HTR-8/SVneo (cell line): Measurements from ENCODE around the gene UACA.

ENCODE experiments used
- DNase-seq: peaks from one replicate; pipeline ENCODE4 v3.0.0; 2011; ENCODE audit warnings: low spot score, mixed read lengths; ENCODE audit not compliant: insufficient read length
- FAIRE-seq: peaks from 2 replicates; lab custom pipeline; 2011; peaks lifted over from hg19 to GRCh38; lab: Jason Lieb, UNC

The UACA gene

DNA sequence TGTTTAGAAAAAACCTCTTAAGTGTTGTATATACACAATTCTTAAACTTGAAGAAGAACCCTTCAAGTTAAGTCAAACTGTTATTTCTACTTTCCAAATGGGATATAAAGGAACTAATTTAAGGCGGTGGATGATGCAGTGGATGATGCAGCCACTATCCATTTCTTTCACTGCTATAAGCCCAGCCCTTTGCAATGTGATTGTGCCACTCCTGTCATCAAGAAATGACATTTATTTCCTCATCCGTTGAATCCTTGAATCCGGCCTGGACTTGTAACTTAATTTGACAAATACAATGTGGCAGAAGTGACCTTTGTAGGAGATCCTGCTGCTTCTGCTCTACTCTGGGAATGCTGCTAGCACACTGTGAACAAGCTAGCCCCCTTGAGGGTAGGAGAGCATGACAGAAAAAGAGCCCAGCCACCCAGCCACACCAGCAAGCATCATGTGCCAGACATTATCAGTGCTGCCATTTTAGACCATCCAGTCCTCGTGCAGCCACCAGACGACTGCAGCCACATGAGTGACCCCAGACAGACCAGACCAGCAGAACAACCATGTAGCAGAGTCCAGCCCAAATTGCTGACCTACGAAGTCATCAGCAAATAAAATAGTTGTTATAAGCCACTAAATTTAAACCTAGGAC lies 47.4 kb downstream of the UACA start:
- FAIRE-seq = peak; percentile 68
- no peak for DNase-seq

DNA sequence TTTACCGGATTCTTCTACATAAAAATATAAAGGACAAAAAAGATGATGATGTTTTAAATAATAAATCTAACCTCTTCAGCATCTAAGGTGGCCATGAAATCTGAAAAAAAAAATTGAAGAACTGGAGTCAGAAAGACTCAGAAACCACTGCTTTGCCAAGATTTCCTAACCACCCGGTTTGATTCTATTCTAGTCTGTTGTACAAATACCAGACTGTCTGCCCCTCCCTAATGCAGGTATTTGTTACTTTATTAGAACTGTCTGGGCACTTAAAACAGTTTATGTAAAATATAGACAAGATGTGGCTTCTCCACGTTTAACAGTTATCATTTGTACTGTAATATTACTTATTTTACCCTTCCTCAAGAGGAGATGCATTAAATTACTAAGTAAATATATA lies 48.8 kb downstream of the UACA start:
- FAIRE-seq (no peak), DNase-seq (no peak)

DNA sequence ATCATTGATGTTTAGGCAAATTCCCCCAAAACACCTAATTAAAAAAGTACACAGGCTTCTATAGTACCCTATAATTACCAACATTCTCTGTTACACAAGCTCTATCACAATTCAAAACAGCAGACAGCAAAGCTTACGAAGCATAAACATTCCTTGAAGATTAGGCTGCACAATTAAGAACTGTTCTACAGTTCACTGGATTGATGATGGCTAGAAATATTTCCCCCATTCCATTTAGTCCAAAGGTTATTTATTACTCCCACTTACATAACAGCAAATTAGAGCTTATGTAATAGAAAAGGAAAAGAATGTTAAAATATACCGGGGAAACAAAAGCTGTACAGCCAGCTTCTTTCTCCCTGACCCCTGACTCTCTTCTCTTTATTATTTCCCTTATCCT lies 49.3 kb downstream of the UACA start:
- DNase-seq = no peak
- FAIRE-seq = peak; percentile 59

DNA sequence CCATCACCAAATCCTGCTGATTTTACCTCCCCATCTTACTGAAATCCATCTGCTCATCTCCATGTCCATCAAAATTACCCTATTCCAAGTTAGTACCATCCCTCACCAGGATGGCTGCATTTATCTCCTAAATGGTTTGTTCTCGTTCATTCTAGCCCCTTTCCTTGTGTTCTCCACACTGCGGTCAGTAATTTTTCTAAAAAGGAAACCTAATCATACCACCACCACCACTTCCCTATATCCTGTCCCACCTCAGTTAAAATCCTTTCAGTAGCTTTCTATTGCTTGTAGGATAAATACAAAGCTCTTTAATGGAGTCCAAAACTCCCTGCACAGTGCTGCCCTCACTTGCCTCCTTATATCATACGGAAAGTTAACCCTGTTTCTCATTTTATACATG lies 51.1 kb downstream of the UACA start:
- FAIRE-seq (no peak), DNase-seq (no peak)

DNA sequence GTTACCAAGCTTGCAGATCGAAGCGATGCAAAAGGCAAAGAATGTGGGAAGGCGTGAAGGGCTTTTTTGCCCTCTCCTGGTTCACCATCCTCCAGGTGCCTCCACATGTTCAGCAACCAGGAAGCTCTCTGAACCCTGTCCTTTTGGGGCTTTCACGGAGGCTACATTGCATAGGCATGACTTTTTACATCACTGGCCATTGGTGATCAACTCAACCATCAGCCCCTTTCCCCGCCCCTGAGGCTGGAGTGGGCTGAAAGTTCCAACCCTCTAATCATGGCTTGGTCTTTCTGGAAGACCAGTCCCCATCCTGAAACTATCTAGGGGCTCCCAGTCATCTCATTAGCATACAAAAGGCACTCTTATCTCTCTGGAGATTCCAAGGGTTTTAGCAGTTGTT lies 52.6 kb downstream of the UACA start:
- FAIRE-seq (no peak), DNase-seq (no peak)

DNA sequence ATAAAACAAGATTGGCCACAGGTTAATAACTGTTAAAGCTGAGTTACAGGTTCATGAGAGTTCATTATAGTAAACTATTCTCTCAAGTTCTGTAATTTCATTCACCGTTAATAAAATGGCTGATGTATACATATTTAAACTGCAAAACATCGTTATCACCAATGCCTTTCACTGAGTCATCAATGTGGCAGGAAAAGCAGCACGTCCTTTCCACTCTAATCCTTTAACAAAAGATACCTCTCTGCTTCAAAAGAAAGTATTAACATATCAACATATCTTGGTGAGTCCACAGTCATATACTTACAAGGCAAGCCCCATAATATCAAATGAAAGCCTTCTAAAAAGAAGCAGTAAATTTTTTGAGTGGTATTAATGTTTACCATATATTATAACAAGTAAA lies 54.5 kb downstream of the UACA start:
- no peak for DNase-seq
- no peak for FAIRE-seq

DNA sequence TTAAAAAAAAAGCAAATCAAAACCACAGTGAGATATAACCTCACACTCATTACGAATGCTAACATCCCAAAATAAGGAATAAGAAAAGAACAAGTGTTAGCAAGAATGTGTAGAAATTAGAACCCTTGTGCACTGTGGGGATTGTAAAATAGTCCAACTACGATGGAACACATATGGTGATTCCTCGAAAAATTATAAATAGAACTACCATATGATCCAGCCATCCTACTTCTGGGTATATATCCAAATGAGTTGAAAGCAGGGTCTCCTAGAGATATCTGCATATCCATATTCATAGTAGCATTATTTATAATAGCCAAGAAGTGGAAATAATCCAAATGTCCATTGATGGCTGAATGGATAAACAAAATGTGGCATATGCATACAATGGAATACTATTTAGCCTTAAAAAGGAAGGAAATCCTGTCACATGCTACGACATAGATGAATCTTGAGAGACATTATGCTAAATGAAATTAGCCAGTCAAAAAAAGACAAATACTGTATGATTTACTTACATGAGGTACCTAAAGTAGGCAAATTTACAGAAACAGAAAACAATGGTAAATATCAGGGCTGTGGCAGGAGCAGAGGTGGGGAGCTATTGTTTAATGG lies 55.6 kb downstream of the UACA start:
- FAIRE-seq = no peak
- DNase-seq = no peak

DNA sequence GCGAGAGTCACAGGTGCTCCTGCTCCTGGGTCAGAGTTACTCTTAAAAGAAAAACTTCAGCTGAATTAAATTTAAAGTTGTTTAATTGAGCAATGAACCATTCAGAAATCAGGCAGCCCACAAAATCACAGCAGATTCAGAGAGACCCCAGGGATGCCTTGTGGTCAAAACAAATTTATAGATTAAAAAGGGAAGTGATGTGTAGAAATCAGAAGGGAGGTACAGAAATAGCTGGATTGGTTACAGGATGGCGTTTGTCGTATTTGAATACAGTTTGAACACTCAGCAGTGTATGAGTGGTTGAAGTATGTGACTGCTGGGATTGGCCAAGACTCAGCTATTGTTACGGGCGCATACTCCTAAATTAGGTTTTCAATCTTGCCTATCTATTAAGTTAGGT lies 58.6 kb downstream of the UACA start:
- FAIRE-seq = no peak
- DNase-seq = no peak

DNA sequence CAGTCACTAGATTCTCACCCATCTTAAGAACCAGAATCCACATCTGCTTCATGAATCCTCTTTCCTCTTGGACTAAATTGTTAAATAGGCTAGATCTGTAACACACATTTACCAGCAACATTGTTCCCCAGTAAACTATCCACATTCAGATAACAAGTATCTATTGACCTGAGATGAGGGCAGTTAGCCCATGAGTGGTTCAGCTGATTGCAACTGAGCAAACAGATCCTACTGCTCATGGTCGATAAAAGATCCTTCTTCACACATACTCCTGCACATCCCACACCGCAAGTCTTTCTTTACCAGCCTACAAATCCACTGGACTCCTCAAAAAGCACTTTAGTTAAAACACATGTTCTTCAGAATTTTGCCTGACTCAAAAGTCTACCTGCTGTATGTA lies 59.2 kb downstream of the UACA start:
- FAIRE-seq (peak; percentile 81), DNase-seq (no peak)

DNA sequence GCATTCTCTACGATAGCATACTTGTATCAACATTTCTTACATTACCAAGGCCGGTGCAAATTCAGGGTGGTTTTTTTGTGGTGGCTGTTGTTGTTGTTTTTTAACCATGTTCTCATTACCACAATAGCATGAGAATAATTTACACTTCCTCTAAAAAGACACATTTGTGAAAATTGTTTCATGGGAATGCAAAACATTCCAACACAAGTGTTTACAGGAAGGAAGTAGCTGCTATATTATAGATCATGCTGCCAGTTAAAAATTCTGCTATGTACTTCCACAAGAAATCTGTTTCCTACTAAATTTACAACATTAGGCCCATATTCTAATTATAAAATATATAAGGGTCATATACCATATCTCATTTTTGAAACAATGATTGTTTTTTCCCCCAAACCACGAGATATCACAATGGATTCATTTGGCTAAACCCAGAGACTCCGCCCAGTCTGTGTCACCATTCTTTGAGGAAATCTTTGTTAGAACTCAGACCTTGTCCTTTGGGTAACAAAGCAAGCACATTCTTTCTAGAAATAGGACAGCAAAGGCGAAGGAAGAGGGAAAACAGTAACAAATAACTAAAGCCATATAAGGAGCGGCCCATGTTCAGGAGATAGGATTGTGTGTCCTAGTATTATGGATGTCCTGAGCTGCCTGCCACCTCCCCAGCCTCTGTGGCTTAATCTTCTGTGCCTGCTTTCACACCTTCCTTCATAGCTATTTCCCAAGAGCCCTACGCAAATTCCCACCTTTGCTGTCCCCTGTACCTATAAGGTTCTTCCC lies 60.1 kb downstream of the UACA start:
- DNase-seq (no peak), FAIRE-seq (peak; percentile 60)

DNA sequence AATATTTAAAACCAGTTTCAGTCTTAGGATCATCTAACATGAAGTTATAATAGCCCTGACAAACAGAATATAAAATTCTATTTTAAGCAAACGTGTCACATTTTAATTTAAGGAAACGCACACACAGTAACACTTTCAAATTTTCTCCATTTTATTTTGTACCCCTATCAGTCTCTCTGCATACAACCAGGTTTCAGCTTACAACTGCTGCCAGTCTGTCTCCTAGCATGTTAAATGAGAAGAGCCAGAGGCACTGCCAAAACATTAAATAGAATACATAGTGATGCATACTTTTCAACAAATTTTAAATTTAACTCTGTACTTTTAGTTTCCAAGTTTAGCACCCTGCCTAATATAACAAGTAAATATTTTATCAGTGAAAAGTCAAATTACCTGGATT lies 60.8 kb downstream of the UACA start:
- DNase-seq (no peak), FAIRE-seq (no peak)

DNA sequence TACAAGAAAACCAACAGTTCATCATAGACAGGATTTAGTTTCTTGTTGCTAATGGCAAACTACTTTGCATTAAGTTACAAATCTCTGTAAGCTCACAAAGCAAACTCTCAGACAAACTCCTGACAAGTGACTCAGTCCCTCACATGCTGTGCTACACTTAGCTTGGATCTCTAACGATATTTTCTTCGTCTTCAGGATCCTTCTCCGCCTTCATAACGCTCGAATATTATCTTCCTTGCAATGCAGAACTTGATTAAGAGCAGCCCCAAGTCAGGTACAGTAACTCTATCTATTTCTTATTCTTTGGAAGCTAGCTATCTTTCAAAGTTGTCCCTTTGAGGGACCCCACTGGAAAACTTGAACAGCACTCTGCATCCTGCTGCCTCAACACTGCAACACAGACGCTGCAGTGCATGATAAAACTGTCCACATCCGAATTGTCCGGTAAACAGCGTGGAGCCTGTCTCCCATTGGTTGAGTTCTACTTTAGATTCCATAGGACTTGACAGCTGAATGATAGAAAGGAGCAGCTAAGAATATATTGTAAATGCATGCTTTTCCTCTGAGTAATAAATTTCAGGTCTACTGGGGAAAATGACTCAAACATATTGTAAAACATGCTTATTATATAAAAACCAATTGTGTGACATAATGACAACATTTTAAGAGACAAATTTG lies 61.3 kb downstream of the UACA start:
- DNase-seq (peak; percentile 74), FAIRE-seq (peak; percentile 87)

DNA sequence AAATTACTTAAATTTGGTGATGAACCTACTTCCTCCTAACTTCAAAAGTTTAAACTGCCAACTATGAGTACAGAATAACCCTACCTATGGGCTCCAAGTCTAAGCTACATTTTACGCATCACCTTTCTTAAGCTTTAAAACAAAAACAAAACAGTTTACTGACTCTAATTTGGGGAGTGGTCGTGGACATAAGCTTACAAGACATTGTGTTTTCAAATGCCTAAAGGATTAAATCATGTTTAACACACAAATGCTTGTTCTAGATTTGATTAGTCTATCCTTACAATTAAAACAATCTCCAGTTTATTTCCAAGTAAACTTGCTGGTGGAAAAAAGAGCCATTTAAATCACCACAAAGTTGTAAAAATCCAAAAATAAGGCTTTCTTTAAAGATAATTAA lies 62.2 kb downstream of the UACA start:
- DNase-seq = no peak
- no peak for FAIRE-seq

DNA sequence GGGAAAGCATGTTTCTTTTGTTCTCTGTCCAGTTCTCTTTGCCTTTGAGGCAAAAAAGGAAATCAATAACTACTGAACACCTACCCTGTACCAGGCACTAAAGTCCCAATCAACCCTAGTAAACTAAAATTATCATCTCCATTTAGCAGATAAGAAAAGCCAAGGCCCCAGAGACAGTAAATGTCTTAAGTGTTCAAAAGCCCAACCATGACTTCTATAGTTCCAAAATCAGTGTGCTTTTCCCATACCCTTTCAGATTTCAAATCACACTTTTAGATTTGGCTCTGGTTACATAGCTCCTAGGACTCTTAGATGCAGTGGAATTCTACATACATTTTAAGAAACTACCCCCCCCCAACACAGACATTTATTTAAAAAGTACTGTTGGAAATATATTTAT lies 63.5 kb downstream of the UACA start:
- no peak for DNase-seq
- no peak for FAIRE-seq

DNA sequence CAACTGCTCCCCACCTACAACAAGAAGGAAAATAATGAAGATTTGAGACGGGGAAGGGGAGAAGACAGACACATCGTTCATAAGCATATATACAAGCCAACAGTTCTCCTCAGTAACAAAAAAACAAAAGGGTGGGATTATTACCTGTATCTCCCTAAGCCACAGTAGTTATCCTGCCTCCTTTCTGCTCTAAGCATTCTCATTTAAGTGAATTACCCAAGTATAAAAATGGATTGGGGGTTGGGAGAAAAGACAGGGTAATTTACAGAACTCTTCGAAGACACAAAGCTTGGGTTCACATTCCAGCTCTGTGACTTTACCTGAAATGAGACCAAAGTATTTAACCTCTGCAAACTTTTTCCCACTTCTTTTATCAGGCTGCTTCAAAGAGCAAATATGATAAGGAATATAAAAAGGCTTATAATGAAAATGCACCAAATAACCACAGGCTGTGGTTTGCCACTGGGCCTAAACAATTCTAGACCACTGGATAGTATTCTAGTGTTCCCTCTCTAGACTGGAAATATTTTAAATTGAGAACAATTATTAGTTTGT lies 64.4 kb downstream of the UACA start:
- FAIRE-seq (peak; percentile 48), DNase-seq (no peak)

DNA sequence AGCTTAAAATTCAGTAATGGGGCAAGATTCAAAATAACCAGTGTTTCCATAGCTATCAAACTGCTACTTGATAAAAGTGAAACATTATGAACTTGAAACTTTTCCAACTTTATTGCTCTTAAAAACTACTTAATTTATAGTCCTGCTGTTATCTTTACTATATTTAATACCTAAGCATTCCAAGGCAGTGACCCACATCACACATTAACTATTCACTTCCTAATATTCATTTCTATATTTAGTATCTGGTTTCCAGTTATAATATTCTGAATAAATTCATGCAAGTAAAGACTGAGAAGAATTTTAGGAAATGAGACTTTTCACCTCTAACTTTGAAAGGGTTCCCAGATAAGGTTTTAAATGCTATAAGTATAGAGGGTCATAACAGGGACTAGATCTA lies 64.9 kb downstream of the UACA start:
- FAIRE-seq (no peak), DNase-seq (no peak)

DNA sequence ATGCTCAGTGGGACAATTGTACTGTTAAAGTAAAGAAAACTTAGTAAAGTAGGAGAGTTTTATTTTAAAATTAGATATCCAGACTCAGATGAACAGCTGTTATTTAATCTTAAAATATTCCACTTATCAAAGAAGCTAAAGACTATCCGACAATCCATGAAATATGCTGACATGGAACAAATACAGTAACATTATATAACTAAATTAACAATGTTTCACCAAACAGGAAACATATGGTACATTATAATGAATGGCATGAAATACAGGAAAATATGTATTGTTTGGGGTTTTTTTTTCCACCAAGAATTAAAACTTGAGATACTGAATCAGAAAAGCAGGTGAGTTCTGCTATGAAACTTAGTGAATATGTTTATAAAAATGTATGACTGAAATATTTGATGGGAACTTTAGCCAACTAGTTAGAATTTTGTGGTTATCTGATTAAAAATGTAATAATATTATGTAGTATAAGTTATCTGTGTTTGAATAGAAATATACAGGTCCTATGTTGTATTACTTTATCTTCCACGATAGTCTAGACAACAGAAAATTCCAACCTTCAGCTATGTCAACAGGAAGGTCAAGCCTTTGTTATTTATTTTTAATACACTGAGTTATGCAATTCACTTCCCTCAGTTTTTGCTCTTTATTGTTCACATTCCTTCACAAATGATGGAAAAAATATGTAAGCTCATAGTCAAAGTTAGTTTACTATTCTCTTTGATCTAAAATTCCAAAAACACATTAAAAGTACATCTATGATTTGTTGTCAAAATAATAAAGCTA lies 72.7 kb downstream of the UACA start:
- FAIRE-seq (no peak), DNase-seq (no peak)

DNA sequence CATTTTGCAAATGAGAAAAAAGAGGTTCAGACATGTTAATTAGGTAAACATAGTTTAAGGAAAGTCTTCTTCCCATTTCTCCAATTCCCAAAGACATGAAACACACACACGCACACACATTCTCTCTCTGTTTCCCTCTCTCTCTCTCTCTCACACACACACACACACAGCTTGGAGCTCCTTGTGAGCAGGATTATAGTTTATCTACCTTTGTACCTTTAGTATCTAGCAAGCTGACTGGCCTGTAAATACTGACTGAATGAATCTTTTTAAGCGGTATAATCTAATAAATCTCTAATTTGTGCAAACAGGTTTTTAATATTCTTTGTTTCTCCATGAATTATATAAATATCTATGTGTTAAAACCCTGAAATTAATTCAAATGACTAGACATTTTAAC lies 73.3 kb downstream of the UACA start:
- DNase-seq (no peak), FAIRE-seq (peak; percentile 48)

DNA sequence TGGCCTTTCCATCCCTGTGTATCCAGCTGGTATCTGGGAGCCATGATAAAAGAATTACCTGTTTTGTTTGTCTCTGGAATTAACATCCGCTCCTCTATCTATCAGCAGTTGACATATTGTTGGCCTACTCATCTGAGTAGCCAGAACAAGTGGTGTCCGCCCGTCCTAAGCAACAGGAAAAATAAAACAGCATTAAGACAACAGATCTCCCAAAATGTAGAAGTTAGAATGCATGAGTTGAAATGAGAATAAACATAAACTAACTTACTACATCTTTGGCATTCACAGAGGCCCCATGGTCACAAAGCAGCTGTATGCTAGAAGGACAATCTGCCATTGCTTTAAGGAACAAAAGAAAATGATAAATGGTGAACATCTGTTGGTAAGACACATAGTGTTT lies 75.9 kb downstream of the UACA start:
- DNase-seq = no peak
- peak; percentile 73 for FAIRE-seq

DNA sequence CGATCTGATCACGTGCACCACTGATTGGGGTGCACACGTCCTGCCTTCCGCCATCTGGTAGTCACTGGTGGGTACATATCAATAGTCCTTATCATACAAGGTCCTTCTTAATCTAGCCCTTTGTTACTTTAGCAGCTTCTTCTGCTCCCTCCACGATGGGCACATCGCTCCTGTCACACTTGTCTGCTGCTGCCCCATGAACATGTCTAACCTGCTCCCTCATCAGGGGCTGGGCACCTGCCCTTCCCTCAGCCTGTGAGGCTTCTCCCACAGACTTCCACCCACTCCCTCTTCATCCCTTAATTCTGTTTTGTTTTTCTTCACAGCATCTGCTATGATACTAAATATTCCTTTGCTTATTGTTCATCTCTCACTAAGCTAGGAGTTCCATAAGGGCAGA lies 82.5 kb downstream of the UACA start:
- DNase-seq (no peak), FAIRE-seq (peak; percentile 79)
